CD4-positive, alpha-beta T cell treated with Interleukin-4 for 4 hours (primary cell): ENCODE data around the gene NEB.
"Not testable (repeated sequence)": the region's sequence is repeated elsewhere in the genome, so short reads cannot be mapped to it uniquely, and the experiment has no call there.

ENCODE experiments used
- DNase-seq: peaks from one replicate; pipeline ENCODE4 v3.0.0-alpha.2; 2020

NEB gene

DNA sequence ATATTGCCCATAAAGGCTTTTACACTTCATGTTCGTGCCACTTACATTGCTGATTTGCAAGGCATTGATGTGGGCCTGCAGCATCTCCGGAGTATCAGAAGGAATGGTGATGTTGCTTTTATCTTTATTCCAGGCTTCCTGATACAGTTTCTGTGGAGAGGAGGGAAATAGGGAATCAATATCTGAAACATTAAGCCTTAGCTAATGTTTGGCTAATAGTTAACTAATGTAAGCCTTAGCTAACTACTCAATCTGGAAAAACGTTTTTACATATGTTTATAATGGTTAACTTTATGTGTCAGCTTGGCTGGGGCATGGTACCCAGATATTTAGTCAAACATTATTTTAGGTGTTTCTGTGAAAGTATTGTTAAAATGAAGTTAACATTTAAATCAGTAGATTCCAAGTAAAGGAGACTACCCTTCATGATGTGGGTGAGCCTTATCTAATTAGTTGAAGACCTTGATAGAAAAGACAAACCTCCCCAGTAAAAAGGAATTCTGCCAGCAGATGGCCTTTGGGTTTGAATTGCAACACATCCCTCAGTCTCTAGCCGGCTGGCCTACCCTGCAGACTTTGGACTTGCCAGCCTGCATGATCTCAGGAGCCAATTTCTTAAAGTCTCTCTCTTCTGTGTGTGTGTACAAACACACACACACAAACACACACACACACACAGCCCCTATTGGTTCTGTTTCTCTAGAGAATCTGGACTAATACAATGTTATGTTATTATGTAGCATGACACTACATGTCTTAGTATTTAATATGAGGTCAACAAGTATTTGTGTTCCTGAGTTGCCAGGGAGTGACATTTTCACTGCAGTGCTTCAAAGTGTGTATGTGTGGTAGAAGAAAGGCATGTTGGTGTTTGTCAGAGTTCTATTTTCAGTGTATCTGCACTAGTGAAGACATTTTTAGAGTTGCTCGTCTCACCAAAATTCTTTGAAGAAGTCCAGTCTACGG is 126.5 kb downstream of the NEB start:
- not testable (repeated sequence) for DNase-seq

DNA sequence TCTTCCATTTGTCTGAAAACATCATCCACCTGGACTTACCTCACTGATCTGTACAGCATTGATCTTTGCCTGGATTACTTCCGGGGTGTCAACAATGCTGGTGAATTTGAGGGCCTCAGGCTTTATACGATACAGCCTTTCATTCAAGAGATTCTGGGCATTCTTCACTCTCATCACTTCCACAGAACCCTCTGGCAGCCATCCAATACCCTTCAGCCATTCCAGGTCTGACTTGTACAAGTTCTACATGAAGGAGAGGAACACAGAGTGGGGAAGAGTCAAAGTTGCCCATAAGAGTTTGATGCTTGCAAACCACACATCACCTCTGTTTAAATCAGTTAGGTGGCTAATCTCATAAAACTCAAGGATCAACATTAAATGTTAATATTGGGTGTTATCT is 130.7 kb downstream of the NEB start:
- DNase-seq, result not testable (repeated sequence)

DNA sequence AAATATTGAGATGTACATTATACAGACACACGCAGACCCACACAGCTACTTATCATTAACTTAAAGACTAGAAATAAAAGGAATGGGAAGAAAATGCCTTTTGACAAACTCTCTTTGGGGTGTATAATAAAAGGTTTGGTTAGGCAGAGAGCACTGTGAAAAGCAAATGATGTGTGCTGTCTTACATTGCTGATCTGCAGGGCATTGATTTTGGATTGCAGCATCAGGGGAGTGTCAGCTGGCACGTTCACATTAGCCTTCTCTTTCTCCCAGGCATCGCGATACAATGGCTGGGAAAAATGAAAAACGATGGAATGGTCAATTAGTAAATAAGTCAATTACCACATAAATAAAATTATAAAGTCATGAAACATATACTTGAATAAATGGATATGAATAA is 131.9 kb downstream of the NEB start:
- DNase-seq, result not testable (repeated sequence)

DNA sequence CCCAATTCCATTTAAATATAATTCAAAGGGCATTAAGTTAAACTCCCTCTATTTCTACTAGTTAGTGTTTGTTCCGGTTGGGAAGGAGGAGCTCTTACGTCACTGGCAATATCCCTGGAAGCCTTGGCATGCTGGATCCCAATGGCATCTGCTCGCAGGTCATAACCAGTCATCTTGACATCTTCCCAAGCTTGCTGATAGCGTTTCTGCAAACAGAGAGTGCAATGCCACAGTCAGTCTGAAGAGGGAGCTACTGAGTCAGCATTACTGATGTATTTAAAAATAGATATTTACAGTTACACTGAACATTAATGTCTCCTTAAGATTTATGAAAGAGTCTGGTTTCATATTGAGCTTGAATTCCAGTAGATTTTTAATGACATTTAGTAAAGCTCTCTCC is 132.5 kb downstream of the NEB start:
- DNase-seq, result not testable (repeated sequence)

DNA sequence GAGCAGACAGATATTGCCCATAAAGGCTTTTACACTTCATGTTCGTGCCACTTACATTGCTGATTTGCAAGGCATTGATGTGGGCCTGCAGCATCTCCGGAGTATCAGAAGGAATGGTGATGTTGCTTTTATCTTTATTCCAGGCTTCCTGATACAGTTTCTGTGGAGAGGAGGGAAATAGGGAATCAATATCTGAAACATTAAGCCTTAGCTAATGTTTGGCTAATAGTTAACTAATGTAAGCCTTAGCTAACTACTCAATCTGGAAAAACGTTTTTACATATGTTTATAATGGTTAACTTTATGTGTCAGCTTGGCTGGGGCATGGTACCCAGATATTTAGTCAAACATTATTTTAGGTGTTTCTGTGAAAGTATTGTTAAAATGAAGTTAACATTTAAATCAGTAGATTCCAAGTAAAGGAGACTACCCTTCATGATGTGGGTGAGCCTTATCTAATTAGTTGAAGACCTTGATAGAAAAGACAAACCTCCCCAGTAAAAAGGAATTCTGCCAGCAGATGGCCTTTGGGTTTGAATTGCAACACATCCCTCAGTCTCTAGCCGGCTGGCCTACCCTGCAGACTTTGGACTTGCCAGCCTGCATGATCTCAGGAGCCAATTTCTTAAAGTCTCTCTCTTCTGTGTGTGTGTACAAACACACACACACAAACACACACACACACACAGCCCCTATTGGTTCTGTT is 137.2 kb downstream of the NEB start:
- not testable (repeated sequence) for DNase-seq

DNA sequence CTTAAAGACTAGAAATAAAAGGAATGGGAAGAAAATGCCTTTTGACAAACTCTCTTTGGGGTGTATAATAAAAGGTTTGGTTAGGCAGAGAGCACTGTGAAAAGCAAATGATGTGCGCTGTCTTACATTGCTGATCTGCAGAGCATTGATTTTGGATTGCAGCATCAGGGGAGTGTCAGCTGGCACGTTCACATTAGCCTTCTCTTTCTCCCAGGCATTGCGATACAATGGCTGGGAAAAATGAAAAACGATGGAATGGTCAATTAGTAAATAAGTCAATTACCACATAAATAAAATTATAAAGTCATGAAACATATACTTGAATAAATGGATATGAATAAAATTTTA is 142.4 kb downstream of the NEB start:
- not testable (repeated sequence) for DNase-seq

DNA sequence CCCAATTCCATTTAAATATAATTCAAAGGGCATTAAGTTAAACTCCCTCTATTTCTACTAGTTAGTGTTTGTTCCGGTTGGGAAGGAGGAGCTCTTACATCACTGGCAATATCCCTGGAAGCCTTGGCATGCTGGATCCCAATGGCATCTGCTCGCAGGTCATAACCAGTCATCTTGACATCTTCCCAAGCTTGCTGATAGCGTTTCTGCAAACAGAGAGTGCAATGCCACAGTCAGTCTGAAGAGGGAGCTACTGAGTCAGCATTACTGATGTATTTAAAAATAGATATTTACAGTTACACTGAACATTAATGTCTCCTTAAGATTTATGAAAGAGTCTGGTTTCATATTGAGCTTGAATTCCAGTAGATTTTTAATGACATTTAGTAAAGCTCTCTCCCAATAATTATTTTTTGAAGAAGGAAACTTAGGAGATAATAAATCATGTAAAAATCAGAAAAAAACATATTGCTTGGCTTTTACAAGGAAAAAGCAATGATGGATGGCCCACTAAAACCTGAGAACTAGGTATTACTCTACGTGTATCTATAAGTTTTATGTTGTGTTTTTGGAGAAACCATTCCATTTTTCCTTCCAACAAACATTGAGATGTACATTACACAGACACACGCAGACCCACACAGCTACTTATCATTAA is 142.9 kb downstream of the NEB start:
- not testable (repeated sequence) for DNase-seq

DNA sequence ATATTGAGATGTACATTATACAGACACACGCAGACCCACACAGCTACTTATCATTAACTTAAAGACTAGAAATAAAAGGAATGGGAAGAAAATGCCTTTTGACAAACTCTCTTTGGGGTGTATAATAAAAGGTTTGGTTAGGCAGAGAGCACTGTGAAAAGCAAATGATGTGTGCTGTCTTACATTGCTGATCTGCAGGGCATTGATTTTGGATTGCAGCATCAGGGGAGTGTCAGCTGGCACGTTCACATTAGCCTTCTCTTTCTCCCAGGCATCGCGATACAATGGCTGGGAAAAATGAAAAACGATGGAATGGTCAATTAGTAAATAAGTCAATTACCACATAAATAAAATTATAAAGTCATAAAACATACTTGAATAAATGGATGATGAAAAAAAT is 153.0 kb downstream of the NEB start:
- not testable (repeated sequence) for DNase-seq

DNA sequence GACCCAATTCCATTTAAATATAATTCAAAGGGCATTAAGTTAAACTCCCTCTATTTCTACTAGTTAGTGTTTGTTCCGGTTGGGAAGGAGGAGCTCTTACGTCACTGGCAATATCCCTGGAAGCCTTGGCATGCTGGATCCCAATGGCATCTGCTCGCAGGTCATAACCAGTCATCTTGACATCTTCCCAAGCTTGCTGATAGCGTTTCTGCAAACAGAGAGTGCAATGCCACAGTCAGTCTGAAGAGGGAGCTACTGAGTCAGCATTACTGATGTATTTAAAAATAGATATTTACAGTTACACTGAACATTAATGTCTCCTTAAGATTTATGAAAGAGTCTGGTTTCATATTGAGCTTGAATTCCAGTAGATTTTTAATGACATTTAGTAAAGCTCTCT is 153.6 kb downstream of the NEB start:
- not testable (repeated sequence) for DNase-seq

DNA sequence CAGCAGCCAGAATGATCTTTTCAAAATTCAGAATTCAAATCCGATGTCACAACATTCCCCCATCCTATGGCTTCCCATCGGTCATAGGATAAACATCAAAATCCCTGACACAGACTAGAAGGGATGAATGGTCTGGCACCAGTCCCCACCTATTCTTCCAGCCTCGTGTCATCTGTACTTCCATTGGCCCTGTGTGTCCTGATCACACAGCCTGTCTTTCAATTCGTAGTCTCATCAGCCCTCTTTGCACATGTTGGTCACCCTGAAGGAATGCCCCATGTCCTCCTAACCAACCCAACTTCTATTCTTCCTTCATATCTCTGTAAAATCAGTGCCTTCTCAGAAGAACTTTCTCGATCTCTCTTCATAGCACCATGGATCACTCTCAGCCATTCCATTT is 157.2 kb downstream of the NEB start:
- no peak for DNase-seq

DNA sequence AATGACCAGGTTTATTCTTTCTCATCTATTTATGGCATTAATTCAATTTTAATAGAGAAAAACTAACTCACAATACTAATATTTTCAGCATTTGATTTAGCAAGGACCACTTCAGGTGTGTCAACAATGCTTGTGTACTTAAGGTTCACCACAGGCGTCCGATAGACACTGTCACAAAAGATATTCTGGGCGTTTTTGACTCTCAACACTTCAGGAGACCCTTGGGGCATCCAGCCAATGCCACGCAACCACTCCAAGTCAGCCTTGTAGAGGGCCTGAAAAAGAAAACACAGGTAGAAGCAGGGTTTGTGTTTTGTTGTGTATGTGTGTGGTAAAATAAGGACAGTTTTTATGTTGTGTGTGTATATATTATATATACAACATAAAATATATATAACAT is 158.2 kb downstream of the NEB start:
- DNase-seq, result no peak

DNA sequence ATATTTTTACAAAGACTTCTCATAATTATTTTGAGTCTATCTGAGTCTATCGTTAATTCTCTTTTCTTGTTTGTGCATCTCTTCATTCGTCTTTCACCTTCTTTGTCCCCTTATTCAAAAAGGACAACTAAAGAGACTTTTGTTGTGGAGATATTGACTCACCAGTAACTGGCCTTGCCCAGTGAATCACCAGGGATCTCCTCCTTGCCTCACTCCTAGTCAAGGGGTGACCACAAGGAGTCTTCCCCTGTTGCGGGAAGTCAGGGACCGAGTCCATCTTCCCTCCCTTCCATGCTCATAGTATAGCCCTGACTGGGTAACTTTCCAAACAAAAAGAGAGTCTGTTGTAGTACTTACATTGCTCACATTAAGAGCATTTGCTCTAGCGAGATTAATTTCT is 158.9 kb downstream of the NEB start:
- no peak for DNase-seq

DNA sequence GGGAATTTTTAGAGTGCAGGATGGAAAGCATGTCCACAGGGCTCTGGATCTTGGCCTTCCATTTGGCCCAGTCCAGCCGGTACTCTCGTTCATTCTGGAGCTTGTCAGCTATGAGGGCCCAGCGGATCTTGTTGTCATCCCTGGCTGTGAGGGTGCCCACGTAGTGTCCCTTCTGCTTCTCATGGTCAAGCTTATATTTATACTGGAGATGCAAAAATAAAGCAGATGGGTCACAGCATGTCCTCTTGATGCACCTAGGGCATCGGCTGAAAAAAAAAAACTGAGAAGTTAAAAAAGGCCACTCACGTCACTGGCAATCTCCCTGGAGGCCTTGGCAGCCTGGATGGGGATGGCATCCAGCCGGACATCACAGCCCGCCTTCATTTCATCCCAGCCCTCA is 164.1 kb downstream of the NEB start:
- DNase-seq, result no peak

DNA sequence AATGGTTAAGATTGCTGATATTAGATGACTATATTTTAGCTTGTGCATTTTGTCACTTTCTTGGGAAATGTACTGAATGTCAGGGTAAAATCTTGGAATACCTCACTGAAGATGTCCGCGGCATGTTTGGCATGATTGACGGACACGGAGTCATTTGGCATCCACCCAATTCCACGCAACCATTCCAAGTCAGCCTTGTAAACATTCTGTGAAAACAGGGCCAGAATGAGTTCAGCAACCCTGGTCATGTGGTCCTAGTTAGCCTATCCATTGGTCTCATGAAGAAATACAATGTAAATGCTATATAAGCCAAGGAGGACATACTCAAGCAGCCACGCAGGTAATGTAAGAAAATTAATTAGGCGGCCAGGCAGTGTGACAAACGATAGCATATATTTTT is 165.1 kb downstream of the NEB start:
- DNase-seq, result no peak

DNA sequence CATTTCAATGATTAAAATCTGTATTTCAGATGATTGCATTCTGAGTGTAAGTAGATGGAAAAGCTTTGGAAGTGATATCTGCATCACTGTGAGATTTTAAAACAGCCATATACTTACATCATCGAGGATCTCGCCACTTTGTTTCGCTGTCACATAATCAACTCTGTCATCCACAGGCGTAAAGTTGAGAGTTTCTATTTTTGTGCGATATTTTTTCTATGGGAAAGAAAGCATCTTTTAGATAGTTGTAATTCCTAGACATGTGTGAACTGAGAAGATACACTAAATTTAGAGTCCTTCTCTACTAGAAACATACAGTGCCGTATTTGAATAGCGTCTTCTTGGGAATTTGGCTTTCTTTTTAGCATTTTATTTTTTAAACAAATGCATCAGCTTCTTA is 165.8 kb downstream of the NEB start:
- no peak for DNase-seq

DNA sequence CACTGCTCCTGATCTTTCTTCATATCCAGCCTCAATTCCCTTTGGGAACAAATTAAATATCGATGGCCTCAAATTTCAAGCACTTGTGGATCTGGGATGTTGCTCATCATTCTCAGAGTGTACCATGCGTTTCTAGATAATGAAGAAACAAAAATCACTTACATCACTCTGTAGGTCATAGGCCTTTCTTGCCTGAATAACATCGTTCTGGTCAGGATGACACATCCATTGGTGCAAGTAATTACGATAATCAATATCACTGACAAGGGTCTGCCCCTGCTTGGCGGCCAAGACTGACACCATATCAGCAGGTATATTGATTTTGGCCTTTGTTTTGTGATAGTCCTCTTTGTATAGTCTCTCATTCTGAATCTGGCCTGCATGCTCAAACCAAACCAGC is 167.3 kb downstream of the NEB start:
- no peak for DNase-seq

DNA sequence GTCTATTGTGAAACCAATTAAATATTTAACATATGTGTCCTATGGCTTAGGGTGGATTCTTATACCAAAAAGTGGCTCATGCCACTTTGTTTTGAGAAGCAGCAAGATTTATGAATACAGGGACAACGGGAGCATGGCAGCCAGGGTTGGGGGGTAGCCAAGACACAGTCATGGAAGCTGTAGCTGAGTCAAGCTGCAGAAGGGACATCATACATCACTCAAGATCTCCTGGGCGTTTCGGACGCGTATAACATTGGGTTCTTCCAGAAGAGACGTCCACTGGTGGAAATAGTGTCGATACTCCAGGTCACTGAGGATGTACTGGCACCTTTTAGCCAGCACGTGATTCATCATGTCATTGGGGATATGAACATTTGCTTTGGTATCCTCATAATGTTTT is 171.9 kb downstream of the NEB start:
- no peak for DNase-seq

DNA sequence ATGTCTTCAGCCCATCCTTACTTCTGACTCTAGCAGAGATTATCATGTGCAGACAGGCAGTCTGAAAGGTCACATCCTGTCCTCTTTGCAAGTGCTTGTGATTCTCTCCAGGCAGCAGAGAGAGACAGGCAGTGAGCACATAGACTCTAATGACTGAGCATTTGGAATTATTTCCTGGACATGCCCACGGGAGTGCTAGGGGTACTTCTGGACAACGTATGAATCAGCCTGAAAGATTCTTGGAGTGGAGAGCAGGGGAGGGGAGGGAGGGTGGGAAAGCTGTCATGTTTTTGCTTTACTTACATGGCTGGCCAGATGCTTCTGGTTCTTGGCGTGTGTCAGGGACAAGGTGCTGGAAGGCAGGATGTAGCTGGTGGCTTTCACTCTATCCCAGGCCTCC is 174.0 kb downstream of the NEB start:
- no peak for DNase-seq

DNA sequence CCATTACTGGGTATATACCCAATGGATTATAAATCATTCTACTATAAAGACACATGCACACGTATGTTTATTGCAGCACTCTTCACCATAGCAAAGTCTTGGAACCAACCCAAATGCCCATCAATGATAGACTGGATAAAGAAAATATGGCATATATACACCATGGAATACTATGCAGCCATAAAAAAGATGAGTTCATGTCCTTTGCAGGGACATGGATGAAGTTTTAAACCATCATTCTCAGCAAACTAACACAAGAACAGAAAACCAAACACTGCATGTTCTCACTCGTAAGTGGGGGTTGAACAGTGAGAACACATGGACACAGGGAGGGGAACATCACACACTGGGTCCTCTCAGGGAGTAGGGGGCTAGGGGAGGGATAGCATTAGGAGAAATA is 174.8 kb downstream of the NEB start:
- DNase-seq, result not testable (repeated sequence)

DNA sequence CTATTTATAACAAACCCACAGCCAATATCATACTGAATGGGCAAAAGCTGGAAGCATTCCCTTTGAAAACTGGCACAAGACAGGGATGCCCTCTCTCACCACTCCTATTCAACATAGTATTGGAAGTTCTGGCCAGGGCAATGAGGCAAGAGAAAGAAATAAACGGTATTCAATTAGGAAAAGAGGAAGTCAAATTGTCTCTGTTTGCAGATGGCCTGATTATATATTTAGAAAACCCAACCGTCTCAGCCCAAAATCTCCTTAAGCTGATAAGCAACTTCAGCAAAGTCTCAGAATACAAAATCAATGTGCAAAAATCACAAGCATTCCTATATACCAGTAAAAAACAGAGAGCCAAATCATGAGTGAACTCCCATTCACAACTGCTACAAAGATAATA is 176.4 kb downstream of the NEB start:
- not testable (repeated sequence) for DNase-seq

DNA sequence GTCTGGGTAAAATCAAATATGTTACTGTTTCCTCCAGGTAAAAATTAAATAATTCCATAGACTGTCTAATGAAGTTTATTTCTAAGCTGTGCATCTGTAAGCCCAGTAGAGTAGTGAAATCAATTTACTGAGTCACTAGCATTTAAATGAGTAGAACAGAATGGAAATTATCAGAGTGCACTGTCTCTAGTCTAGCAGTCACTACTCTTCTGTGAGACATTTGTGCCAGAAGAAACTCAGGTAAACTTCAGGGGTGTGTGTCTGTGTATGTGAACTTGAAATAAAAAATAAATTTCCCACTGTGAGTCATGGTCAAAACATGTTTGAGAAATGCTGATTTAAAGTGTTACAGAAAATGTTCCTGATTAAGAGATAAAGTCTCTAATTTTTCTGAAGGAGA is 178.2 kb downstream of the NEB start:
- no peak for DNase-seq

DNA sequence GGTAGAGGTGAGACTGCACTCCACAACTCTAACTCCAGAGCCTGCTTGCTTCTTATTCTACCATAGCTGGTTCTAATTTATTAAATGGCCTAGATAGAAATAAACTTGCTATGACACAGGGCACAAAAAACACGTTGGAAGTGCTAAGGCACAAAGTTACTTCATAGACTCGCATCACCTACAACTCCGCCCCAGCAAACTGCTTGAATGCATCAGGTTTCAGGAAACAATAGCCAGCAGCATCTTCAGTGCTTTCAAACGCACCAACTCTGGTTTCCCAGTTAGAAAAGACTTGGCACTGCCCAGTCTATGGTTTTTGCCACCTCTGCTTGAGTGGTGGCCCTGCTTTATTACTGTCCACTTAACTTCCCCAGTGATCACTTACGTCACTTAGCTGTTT is 182.0 kb downstream of the NEB start:
- DNase-seq, result no peak

DNA sequence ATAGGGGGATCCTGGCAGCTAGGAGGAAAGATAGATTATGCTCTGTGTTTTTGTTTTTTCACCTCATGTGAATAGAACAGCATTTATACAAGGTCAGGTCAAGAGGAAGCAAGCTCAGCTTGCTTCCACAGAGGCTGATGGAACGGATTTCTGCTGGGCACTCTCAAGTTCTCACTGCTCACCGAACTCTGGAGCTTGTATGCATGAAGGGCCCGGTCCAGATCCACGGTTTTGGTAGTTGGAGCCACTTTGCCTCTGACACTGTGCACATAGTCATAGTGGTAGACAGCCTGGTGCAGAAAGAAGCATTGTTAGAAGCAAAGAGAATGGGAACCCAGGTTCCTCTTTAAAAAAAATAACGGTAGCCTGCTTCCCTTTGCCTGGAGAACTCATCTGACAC is 182.7 kb downstream of the NEB start:
- DNase-seq, result no peak

DNA sequence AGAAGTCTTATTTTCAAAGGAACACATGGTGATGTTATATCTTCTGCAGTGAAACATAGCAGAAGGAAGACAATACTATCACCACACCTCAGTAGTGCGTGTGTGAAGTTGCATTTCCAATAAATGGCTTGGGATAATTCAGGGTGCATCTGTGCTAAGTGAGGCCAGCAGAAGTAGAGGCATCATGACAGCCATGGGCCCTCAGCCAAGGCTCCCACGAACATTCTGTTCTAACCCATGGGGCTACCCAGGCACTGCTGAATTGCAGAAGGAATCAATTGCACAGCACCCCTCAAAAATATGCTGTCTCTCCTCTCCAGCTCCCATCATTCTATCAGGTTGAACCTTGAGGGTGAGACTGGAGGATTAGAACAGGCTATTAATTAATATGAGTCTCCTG is 185.1 kb downstream of the NEB start:
- DNase-seq, result no peak
